Mammary epithelial cell (primary cell): Measurements from ENCODE around the gene CARD9.

ENCODE experiments used
- EZH2 ChIP-seq: IDR thresholded peaks from 2 replicates; pipeline ENCODE4 v1.6.1; 2012; ENCODE audit warnings: low read length, inconsistent platforms, borderline replicate concordance
- TF ChIP-seq, protein P1 (sequence below), 2 donors: IDR thresholded peaks in 1 of 2; conservative IDR thresholded peaks in 1 of 2; 2 replicates each; pipeline ENCODE4 v1.5.1; 2011 to 2012; ENCODE audit warnings: inconsistent platforms in 2 of 2, low read length in 2 of 2, mild to moderate bottlenecking in 2 of 2, control low read depth in 1 of 2, low read depth in 1 of 2; ENCODE audit not compliant: insufficient read depth in 1 of 2; ENCODE audit errors: extremely low read depth in 1 of 2

DNA sequence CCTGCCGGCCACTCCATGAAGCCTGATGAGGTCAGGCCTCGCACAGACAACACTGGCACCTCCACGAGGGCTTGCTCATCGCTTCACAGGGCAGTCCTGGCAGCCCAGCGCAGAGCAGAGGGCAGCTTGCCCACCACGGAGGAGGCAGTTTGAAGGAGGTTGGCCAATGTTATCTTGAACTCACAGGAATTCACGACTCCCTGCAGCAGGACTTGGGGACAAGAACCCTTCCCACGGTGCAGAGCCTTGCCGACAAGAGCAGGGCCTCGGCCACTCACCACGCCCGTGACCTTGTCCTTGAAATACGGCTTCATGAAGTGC is 21.5 kb upstream of the CARD9 start:
- TF ChIP-seq, protein P1, sequence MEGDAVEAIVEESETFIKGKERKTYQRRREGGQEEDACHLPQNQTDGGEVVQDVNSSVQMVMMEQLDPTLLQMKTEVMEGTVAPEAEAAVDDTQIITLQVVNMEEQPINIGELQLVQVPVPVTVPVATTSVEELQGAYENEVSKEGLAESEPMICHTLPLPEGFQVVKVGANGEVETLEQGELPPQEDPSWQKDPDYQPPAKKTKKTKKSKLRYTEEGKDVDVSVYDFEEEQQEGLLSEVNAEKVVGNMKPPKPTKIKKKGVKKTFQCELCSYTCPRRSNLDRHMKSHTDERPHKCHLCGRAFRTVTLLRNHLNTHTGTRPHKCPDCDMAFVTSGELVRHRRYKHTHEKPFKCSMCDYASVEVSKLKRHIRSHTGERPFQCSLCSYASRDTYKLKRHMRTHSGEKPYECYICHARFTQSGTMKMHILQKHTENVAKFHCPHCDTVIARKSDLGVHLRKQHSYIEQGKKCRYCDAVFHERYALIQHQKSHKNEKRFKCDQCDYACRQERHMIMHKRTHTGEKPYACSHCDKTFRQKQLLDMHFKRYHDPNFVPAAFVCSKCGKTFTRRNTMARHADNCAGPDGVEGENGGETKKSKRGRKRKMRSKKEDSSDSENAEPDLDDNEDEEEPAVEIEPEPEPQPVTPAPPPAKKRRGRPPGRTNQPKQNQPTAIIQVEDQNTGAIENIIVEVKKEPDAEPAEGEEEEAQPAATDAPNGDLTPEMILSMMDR (conservative IDR thresholded peaks at IDR 0.05 in 1 of 2, IDR thresholded peaks at IDR 0.05 in 1 of 2; ENCODE audit: extremely low read depth in 1 of 2, insufficient read depth in 1 of 2, low read depth in 1 of 2, low read length in 2 of 2): no peak
- no peak for TF ChIP-seq EZH2
